DND-41 (cell line): ENCODE results near the gene GSTM3.
"Not testable (repeated sequence)": the region's sequence is repeated elsewhere in the genome, so short reads cannot be mapped to it uniquely, and the experiment has no call there.

Source experiments
- ATAC-seq: fragments of 200-7000 bp; cut with Tn5 transposase; 3 replicates; pipeline ENCODE4 v1.9.1; 2021; ENCODE audit warnings: low read depth; ENCODE audit not compliant: insufficient read depth
- DNase-seq: peaks from one replicate; pipeline ENCODE4 v3.0.0-alpha.2; 2020
- H2AFZ ChIP-seq: 2 replicates; pipeline ENCODE4 v1.6.0; 2012; ENCODE audit warnings: low read depth, low read length
- H3K27ac ChIP-seq: 2 replicates; pipeline ENCODE4 v1.5.1; 2012; ENCODE audit warnings: low read length, inconsistent platforms
- H3K27me3 ChIP-seq: fragments of 200-600 bp; sonication (generic); 2 replicates; pipeline ENCODE4 v1.6.0; 2012; ENCODE audit warnings: low read length, mild to moderate bottlenecking, inconsistent platforms; ENCODE audit not compliant: insufficient read depth, poor library complexity
- H3K36me3 ChIP-seq: 2 replicates; pipeline ENCODE4 v1.5.1; 2012; ENCODE audit warnings: low read length, inconsistent platforms; ENCODE audit not compliant: insufficient read depth
- H3K4me1 ChIP-seq: 2 replicates; pipeline ENCODE4 v1.5.1; 2012; ENCODE audit warnings: mild to moderate bottlenecking, low read length; ENCODE audit not compliant: insufficient read depth
- H3K4me2 ChIP-seq: 2 replicates; pipeline ENCODE4 v1.6.0; 2012; ENCODE audit warnings: mild to moderate bottlenecking, moderate library complexity, low read length, inconsistent platforms; ENCODE audit not compliant: insufficient read depth
- H3K4me3 ChIP-seq, 2 experiments: fragments of 200-600 bp in 1 of 2; shearing (Covaris generic) in 1 of 2; 2 replicates each; pipeline ENCODE4 v1.5.1; 2012 to 2016; ENCODE audit warnings: inconsistent platforms in 2 of 2, low read length in 2 of 2, mild to moderate bottlenecking in 2 of 2, low read depth in 1 of 2, moderate library complexity in 1 of 2
- H3K79me2 ChIP-seq: 2 replicates; pipeline ENCODE4 v1.6.0; 2012; ENCODE audit warnings: low read length, inconsistent platforms; ENCODE audit not compliant: insufficient read depth
- H3K9ac ChIP-seq: 2 replicates; pipeline ENCODE4 v1.6.0; 2012; ENCODE audit warnings: low read depth, mild to moderate bottlenecking, inconsistent platforms, low read length, moderate library complexity
- H3K9me3 ChIP-seq: 2 replicates; pipeline ENCODE4 v1.5.1; 2012; ENCODE audit warnings: low read length, moderate library complexity, mild to moderate bottlenecking, inconsistent platforms; ENCODE audit not compliant: insufficient read depth, severe bottlenecking
- H4K20me1 ChIP-seq: 2 replicates; pipeline ENCODE4 v1.6.0; 2012; ENCODE audit warnings: low read length; ENCODE audit not compliant: insufficient read depth
- CTCF ChIP-seq: IDR thresholded peaks from 2 replicates; pipeline ENCODE4 v1.5.1; 2012; ENCODE audit warnings: borderline replicate concordance, low read length, moderate library complexity, mild to moderate bottlenecking; ENCODE audit not compliant: poor library complexity, severe bottlenecking; ENCODE audit errors: extremely low read depth
- EZH2 ChIP-seq: IDR thresholded peaks from 3 replicates; pipeline ENCODE4 v1.6.1; 2012; ENCODE audit warnings: borderline replicate concordance, low read depth, mild to moderate bottlenecking, moderate library complexity, low read length, inconsistent platforms; ENCODE audit not compliant: severe bottlenecking

Gene GSTM3

GRCh38 chr1:109768820-109769219 lies 28.0 kb upstream of the GSTM3 start:
- no peak for TF ChIP-seq EZH2
- TF ChIP-seq CTCF = no peak
- DNase-seq = no peak
- Histone ChIP-seq H2AFZ (no peak overlapping the region), H3K9ac (no peak overlapping the region), H3K9me3 (no peaks in the 10 kb centered on the region), H3K27me3 (peaks cover 3% of the 10 kb centered on the region), H3K79me2 (no peaks in the 10 kb centered on the region), H3K4me2 (no peak overlapping the region), H3K36me3 (no peaks in the 10 kb centered on the region), H3K27ac (no peak overlapping the region), H3K4me3 (no peak overlapping the region), H4K20me1 (no peaks in the 10 kb centered on the region), H3K4me1 (peaks cover 6% of the 10 kb centered on the region)
- no peak for ATAC-seq

GRCh38 chr1:109768335-109768650 lies 27.5 kb upstream of the GSTM3 start:
- no peaks in the 10 kb centered on the region for H3K9me3 ChIP-seq
- H3K9ac ChIP-seq = no peak overlapping the region
- H2AFZ ChIP-seq = no peak overlapping the region
- no peak overlapping the region for H3K4me3 ChIP-seq
- H3K36me3 ChIP-seq = no peaks in the 10 kb centered on the region
- no peaks in the 10 kb centered on the region for H4K20me1 ChIP-seq
- H3K27ac ChIP-seq = no peak overlapping the region
- peaks cover 3% of the 10 kb centered on the region for H3K27me3 ChIP-seq
- ATAC-seq = no peak
- H3K79me2 ChIP-seq = no peaks in the 10 kb centered on the region
- TF ChIP-seq EZH2 = no peak
- no peak for TF ChIP-seq CTCF
- no peak for DNase-seq
- peaks cover under 1% of the 10 kb centered on the region; the same call in 1 of the 2 replicates for H3K4me1 ChIP-seq
- H3K4me2 ChIP-seq = no peak overlapping the region

GRCh38 chr1:109767637-109768334 lies 26.9 kb upstream of the GSTM3 start:
- Histone ChIP-seq H4K20me1 (no peaks in the 10 kb centered on the region), H3K27me3 (peaks cover 3% of the 10 kb centered on the region), H3K9me3 (no peaks in the 10 kb centered on the region), H3K4me1 (no peaks in the 10 kb centered on the region), H3K36me3 (no peaks in the 10 kb centered on the region), H3K27ac (no peak overlapping the region), H3K9ac (no peak overlapping the region), H3K79me2 (no peaks in the 10 kb centered on the region), H3K4me3 (no peak overlapping the region), H2AFZ (no peak overlapping the region), H3K4me2 (no peak overlapping the region)
- ATAC-seq (no peak), DNase-seq (no peak)
- TF ChIP-seq CTCF = no peak
- no peak for TF ChIP-seq EZH2

- not testable (repeated sequence) for H4K20me1 ChIP-seq, DNase-seq, H2AFZ ChIP-seq, ATAC-seq, H3K27me3 ChIP-seq, H3K4me1 ChIP-seq, H3K27ac ChIP-seq, H3K4me2 ChIP-seq, H3K9me3 ChIP-seq, H3K4me3 ChIP-seq, H3K9ac ChIP-seq, H3K36me3 ChIP-seq, H3K79me2 ChIP-seq
Observed at GRCh38 chr1:109766991-109767636, 26.3 kb upstream of the GSTM3 start.
